A673 (cell line): ENCODE data around the gene ASIC2. TPM values are rescaled to one million over a fixed set of nuclear protein-coding genes. Genes with fewer than 3 reads are reported as not detected.

ENCODE experiments used
- BruUV-seq: library from RNA; stranded (reverse); fragments of 400-500 nt; replicated peaks from 2 replicates; lab custom pipeline; 2021; lab: Mats Ljungman, UMichigan
- CTCF ChIA-PET: fragments of 300-600 bp; sonication (Branson Sonifier 250); formaldehyde crosslinking; loops from one replicate; lab custom pipeline; 2022; ENCODE audit warnings: antibody characterized with exemption; lab: Charles Lee
- POLR2A ChIA-PET: fragments of 300-600 bp; sonication (Branson Sonifier 250); formaldehyde crosslinking; loops from one replicate; lab custom pipeline; 2022; ENCODE audit warnings: antibody characterized with exemption; ENCODE audit not compliant: low non-redundant PET; lab: Charles Lee
- DNase-seq: peaks from one replicate; pipeline ENCODE4 v3.0.0-alpha.2; 2015; ENCODE audit warnings: low spot score
- H3K27ac ChIP-seq: fragments of 200-600 bp; sonication (generic); 2 replicates; pipeline ENCODE4 v1.5.1; 2016; ENCODE audit warnings: mixed run types, low read depth, mild to moderate bottlenecking, mixed read lengths, antibody characterized with exemption, low read length; ENCODE audit not compliant: poor library complexity, severe bottlenecking
- H3K27me3 ChIP-seq: fragments of 200-600 bp; sonication (generic); replicated peaks from 2 replicates; pipeline ENCODE4 v1.6.1; 2017; ENCODE audit warnings: mixed run types, low read depth, mild to moderate bottlenecking, mixed read lengths, antibody characterized with exemption, low read length; ENCODE audit not compliant: insufficient read depth, poor library complexity
- H3K36me3 ChIP-seq: fragments of 200-600 bp; sonication (generic); 2 replicates; pipeline ENCODE4 v1.6.1; 2016; ENCODE audit warnings: mixed run types, mild to moderate bottlenecking, mixed read lengths, antibody characterized with exemption, low read length; ENCODE audit not compliant: insufficient read depth, poor library complexity, severe bottlenecking
- H3K4me1 ChIP-seq: fragments of 200-600 bp; sonication (generic); 2 replicates; pipeline ENCODE4 v1.6.1; 2017; ENCODE audit warnings: mixed run types, mild to moderate bottlenecking, mixed read lengths, antibody characterized with exemption, low read length; ENCODE audit not compliant: insufficient read depth, poor library complexity, severe bottlenecking
- H3K4me3 ChIP-seq: fragments of 200-600 bp; sonication (generic); 2 replicates; pipeline ENCODE4 v1.5.1; 2016; ENCODE audit warnings: low read depth, mixed run types, mild to moderate bottlenecking, mixed read lengths, low read length; ENCODE audit not compliant: poor library complexity, severe bottlenecking
- H3K9me3 ChIP-seq: fragments of 200-600 bp; sonication (generic); 2 replicates; pipeline ENCODE4 v1.6.1; 2016; ENCODE audit warnings: mixed run types, low read depth, mild to moderate bottlenecking, mixed read lengths, antibody characterized with exemption, low read length; ENCODE audit not compliant: poor library complexity, severe bottlenecking
- CTCF ChIP-seq: fragments of 300-800, 200-600 bp; sonication (generic); conservative IDR thresholded peaks from 2 replicates; pipeline ENCODE4 v1.5.1; 2017; ENCODE audit warnings: low read depth, mild to moderate bottlenecking, antibody characterized with exemption, low read length, moderate library complexity, mixed read lengths
- EZH2 ChIP-seq: fragments of 200-600 bp; sonication (generic); IDR thresholded peaks from 2 replicates; pipeline ENCODE4 v1.6.1; 2017; ENCODE audit warnings: borderline replicate concordance, low read depth, mild to moderate bottlenecking, mixed read lengths, antibody characterized with exemption, low read length; ENCODE audit not compliant: poor library complexity, severe bottlenecking
- intact Hi-C: fragments of 100-400 bp; cut with micrococcal nuclease; formaldehyde crosslinking; loops from one replicate; pipeline ENCODE4 v1.10.0; 2022; ENCODE audit not compliant: unreplicated experiment
- total RNA-seq: library from RNA; stranded (reverse); gene quantifications from 2 replicates; pipeline ENCODE4 v1.2.3, GENCODE V29; 2021

ASIC2 gene
- total RNA-seq, 1 experiment from 2014 or later, result 8.6 TPM

GRCh38 chr17:33080091-33080490 lies 213.0 kb downstream of the ASIC2 start:
- Histone ChIP-seq H3K27ac (no peak overlapping the region), H3K9me3 (no peaks in the 10 kb centered on the region), H3K27me3 (no peaks in the 10 kb centered on the region), H3K4me1 (no peaks in the 10 kb centered on the region), H3K36me3 (no peaks in the 10 kb centered on the region), H3K4me3 (no peak overlapping the region)
- TF ChIP-seq CTCF, result no peak
- no peak for TF ChIP-seq EZH2
- BruUV-seq, result no TSS peak
- intact Hi-C loops, result no loop called here
- ChIA-PET POLR2A (no interaction called here), CTCF (no interaction called here)
- DNase-seq, result no peak

GRCh38 chr17:33079201-33079600 lies 213.9 kb downstream of the ASIC2 start:
- CTCF ChIA-PET, result no interaction called here
- intact Hi-C loops, result no loop called here
- POLR2A ChIA-PET, result no interaction called here
- no peak for DNase-seq
- Histone ChIP-seq H3K27ac (no peak overlapping the region), H3K9me3 (no peaks in the 10 kb centered on the region), H3K4me1 (no peaks in the 10 kb centered on the region), H3K4me3 (no peak overlapping the region), H3K27me3 (no peaks in the 10 kb centered on the region), H3K36me3 (no peaks in the 10 kb centered on the region)
- TF ChIP-seq EZH2 (no peak), CTCF (no peak)
- BruUV-seq, result no TSS peak

GRCh38 chr17:33076979-33077378 lies 216.1 kb downstream of the ASIC2 start:
- Histone ChIP-seq H3K4me1 (no peaks in the 10 kb centered on the region), H3K27ac (no peak overlapping the region), H3K36me3 (no peaks in the 10 kb centered on the region), H3K4me3 (no peak overlapping the region), H3K27me3 (no peaks in the 10 kb centered on the region), H3K9me3 (no peaks in the 10 kb centered on the region)
- intact Hi-C loops, result no loop called here
- ChIA-PET CTCF (no interaction called here), POLR2A (interaction anchor here (0.6 kb wide), 1 partner anchor 268 kb away, joined by 4 read pairs; no protein-coding TSS in a partner anchor)
- DNase-seq, result no peak
- BruUV-seq, result no TSS peak
- no peak for TF ChIP-seq CTCF
- TF ChIP-seq EZH2, result no peak
